ENCODE measurements around the gene IGLON5. TPM values are rescaled to one million over a fixed set of nuclear protein-coding genes. Genes with fewer than 3 reads are reported as not detected.

Gene IGLON5
- polyA plus RNA-seq, 3 donors = 0.11 to 1.1 (median 0.28) TPM

DNA sequence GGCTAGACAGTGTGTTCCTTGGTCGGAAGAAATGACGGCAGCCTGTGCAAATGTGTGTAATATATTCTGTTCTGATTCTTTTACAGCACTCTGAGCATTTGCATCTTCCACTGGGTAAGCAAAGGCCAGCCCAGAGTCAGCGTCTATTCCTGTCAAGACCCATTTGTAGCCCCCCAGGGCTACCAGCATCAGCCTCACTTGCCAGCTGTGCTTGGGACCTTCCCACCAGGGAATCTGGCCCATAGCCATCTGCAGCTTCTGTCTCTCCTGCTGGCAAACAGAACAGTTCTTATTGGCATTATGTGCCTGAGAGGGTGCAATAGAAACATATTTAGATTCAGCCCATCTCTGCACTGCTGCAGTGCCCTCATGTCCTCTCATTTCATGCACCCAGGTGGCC is 6.0 kb upstream of the IGLON5 start:
- H3K27ac ChIP-seq (ENCODE audit: low read depth, low read length) = no peak overlapping the region
- WGBS, 3 donors = 66 to 92% (median 83%) methylated on average over 3 of the region's 3 CpGs

- H3K27ac ChIP-seq (ENCODE audit: low read depth, low read length) = no peak overlapping the region
- WGBS, 3 donors = 62 to 76% (median 74%) methylated on average over 7 to 8 of the region's 8 CpGs
Observed at GRCh38 chr19:51316688-51317087, 5.2 kb downstream of the IGLON5 start.

GRCh38 chr19:51317376-51317775 is 5.9 kb downstream of the IGLON5 start:
- whole genome bisulfite sequencing, 3 donors = 76 to 84% (median 83%) methylated on average over 3 of the region's 3 CpGs
- H3K27ac ChIP-seq (ENCODE audit: low read depth, low read length) = no peak overlapping the region

DNA sequence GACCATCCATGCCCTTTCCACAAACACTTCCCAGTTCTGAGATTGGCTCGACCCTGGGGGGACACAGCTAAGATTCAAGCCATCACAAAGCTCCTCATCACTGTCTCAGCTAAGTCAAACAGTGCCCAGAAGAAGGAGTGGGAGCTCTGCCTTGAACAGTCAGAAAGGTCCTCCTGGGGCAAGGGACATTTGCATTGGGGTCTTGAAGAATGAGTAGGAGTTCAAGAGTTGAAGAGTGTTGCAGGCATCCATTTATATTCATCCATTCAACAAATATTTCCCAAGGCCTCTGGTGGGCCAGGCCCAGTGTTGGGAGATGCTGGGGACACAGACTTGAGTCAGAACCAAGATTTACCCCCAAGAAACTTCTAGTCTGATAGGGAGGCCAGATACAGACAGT is 6.5 kb downstream of the IGLON5 start:
- H3K27ac ChIP-seq (ENCODE audit: low read depth, low read length) = no peak overlapping the region
- WGBS, 3 donors = 62 to 83% (median 74%) methylated on average over 1 of the region's 1 CpG

DNA sequence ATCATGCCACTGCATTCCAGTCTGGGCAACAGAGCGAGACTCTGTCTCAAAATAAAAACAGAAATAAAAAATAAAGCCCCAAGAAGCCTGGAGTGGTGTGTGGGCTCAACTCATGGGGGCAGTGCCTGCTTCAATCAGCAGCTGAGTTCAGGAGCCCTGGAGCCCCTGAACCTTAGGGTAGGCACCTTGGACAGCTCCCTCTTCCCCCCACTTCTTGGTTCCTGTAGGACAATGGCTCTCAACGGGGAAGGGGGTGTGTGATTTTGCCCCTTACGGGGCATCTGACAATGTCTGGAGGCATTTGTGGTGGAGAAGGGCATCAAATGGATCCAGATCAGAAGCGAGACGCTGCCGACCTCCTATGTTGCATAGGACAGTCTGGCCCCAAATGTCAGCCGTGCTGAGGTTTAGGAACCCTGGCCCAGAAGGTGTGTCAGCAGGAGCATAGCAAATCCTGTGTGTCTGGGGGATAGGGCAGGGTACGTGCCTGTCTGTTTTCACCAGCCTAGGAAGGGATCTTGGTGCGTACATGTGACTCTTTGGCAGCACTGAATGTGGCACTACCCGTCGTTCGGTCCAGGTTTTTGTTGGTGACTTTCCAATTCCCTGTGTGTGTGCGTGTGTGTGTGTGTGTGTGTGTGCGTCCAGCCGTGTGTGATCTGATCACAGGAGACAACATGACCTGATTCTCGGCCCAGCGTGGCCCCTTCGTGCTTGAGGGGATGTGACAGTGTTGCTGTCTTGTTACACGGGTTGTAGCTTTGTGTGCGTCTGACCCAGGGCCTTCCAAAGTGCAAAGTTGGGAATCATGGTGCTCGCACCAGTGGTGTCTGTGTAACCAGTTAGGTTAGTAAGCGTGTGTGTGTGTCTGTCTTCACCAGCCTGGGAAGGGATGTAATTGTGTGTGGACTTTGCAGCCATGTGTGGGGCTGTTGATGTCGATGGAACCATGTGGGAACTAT is 7.5 kb downstream of the IGLON5 start:
- 66 to 79% (median 78%) methylated on average over 23 of the region's 23 CpGs for WGBS, 3 donors
- H3K27ac ChIP-seq (ENCODE audit: low read depth, low read length) = no peak overlapping the region

DNA sequence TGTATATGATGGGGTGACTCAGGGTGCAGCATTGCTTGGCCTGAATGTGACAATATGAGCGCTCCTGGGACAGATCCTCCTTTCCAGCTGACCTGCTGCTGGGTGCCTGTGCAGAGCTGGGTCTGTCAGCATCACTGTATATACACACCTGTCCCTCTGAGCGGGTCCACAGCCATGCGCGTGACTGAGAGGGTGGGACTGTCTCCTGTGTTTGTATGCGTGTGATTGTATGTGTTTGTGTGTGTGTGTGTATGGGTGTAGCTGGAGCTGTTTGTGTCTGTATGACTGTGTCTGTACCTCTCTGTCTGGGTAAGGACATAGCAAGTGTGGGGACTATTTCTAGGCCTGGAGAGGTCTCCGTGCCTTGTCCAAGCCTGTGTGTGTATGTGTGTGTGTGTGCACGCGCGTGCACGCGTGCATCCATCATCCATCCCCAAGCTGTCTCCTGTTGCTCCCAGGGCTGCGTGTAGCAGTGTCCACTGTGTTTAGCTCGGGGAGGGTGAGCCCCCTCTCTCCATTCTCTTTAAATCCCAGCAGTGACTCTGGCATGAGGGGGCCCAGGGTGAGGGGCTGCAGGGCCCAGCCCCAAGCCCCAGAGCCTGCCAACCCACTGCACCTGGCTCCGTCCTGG is 8.3 kb downstream of the IGLON5 start:
- 61 to 69% (median 66%) methylated on average over 14 of the region's 14 CpGs for WGBS, 3 donors

GRCh38 chr19:51320280-51320657 is 8.8 kb downstream of the IGLON5 start:
- WGBS, 3 donors = 8 to 41% (median 28%) methylated on average over 12 to 14 of the region's 14 CpGs
- no peak overlapping the region for H3K27ac ChIP-seq (ENCODE audit: low read depth, low read length)

More for the DNA sequence above, 8.3 kb downstream of the IGLON5 start:
- H3K27ac ChIP-seq (ENCODE audit: low read depth, low read length) = no peak overlapping the region

- WGBS, 3 donors = 60 to 81% (median 77%) methylated on average over 14 of the region's 14 CpGs
- H3K27ac ChIP-seq (ENCODE audit: low read depth, low read length) = no peak overlapping the region
Observed at GRCh38 chr19:51321799-51322198, 10.4 kb downstream of the IGLON5 start.

DNA sequence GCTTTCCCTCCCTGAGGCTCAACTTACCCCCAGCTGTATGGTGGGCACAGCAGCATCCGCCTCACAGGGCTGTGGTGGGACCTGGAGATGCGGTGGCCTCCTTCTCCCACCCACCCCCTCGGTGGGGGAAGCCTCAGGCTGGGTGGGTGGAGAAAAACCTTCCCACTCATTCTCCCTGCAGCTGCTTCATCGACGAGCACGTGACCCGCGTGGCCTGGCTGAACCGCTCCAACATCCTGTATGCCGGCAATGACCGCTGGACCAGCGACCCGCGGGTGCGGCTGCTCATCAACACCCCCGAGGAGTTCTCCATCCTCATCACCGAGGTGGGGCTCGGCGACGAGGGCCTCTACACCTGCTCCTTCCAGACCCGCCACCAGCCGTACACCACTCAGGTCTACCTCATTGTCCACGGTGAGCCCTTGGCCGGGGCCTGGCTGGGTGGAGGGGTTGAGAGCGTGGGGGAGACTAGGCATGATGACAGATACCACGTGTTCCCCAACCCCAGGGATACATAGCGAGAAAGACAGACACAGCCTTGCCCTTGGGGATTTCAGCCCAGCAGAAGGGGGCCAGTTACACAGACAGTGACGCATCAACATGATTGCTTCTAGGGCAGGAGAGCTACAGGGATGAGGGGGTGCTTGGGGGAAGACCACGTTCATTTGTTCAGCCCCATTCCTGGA is 12.2 kb downstream of the IGLON5 start:
- H3K27ac ChIP-seq (ENCODE audit: low read depth, low read length) = no peak overlapping the region
- WGBS, 3 donors = 69 to 75% (median 71%) methylated on average over 29 of the region's 29 CpGs

DNA sequence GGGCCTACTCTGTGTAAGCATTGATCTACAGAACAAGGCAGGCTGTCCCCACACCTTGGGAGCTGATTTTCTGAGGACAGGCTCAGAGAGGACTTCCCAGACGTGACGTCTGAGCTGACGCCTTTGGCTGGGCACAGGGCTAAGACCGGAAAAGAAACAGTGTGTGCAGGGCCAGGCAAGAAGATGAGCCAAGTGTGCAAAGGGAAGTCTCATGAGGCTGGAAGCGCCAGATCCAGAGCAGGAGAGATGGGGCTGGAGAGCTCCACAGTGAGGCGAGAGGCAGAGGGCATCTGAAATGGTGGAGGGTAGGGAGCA is 12.7 kb downstream of the IGLON5 start:
- 52 to 66% (median 53%) methylated on average over 6 of the region's 6 CpGs for WGBS, 3 donors
- H3K27ac ChIP-seq (ENCODE audit: low read depth, low read length) = no peak overlapping the region

DNA sequence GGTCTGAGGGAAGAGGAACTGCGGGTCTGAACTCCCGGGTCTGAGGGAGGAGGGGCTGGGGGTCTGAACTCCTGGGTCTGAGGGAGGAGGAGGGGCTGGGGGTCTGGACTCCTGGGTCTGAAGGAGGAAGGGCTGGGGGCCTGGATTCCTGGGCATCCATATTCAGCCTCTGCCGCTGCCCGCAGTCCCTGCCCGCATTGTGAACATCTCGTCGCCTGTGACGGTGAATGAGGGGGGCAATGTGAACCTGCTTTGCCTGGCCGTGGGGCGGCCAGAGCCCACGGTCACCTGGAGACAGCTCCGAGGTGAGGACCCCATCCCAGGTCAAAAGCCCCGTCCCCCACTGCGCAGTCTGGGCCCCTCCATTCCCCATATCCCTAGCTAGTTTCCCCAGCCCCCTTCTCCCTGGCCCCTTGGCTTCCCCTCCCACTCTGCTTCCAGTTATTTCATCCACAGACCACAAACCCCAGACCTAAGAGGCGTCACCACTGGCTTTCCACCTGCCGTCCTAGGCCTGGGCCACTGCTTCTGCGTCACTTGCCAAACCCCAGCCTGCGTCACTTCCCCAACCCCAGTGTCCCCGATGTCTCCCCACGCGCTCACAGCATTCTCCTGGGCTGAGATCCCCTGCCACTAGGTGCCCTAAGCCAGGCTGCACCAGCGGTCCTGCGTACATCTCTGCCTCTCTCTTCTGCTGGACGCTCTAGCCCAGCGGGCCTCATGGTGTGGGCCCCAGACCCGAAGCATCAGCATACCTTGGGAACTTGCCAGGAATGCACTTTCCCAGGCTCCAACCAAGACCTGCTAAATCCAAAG is 13.9 kb downstream of the IGLON5 start:
- WGBS, 3 donors = 64 to 67% (median 67%) methylated on average over 26 of the region's 26 CpGs
- no peak overlapping the region for H3K27ac ChIP-seq (ENCODE audit: low read depth, low read length)

GRCh38 chr19:51326216-51327065 is 15.0 kb downstream of the IGLON5 start:
- 12 to 23% (median 20%) methylated on average over 33 to 36 of the region's 36 CpGs for WGBS, 3 donors

GRCh38 chr19:51327066-51328001 is 15.9 kb downstream of the IGLON5 start:
- no peak overlapping the region for H3K27ac ChIP-seq (ENCODE audit: low read depth, low read length)
- WGBS, 3 donors = 2 to 6% (median 5%) methylated on average over 67 to 75 of the region's 75 CpGs

More at GRCh38 chr19:51326216-51327065, 15.0 kb downstream of the IGLON5 start:
- no peak overlapping the region for H3K27ac ChIP-seq (ENCODE audit: low read depth, low read length)

- WGBS, 3 donors = 81 to 87% (median 83%) methylated on average over 5 of the region's 5 CpGs
- H3K27ac ChIP-seq (ENCODE audit: low read depth, low read length) = no peak overlapping the region
Observed at GRCh38 chr19:51329411-51329810, 18.0 kb downstream of the IGLON5 start.

- WGBS, 3 donors = 92 to 97% (median 96%) methylated on average over 4 of the region's 4 CpGs
- H3K27ac ChIP-seq (ENCODE audit: low read depth, low read length) = no peak overlapping the region
Observed at GRCh38 chr19:51330366-51330765, 18.9 kb downstream of the IGLON5 start.

- H3K27ac ChIP-seq (ENCODE audit: low read depth, low read length) = no peak overlapping the region
- WGBS, 3 donors = 65 to 79% (median 66%) methylated on average over 3 of the region's 3 CpGs
Observed at GRCh38 chr19:51331193-51331592, 19.7 kb downstream of the IGLON5 start.

DNA sequence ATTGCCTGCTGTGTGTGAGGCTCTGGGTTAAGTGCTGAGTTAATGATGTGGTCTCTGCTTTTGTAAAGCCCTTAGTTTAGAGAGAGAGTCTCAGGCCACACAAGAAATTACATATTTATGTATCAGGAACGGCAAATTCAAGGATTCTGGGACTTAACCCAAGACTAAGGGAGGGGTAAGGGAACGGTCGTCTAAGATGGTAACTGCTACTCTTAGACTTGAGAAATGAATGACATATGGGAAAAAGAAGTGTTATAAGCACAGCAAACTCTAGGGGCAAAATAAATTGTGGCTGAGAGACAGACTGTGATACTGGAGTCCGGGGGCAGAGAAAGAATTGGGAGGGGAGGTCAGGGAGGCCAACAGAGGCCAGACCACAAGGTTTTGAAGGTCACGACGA is 20.3 kb downstream of the IGLON5 start:
- 84 to 92% (median 89%) methylated on average over 6 of the region's 6 CpGs for WGBS, 3 donors
- H3K27ac ChIP-seq (ENCODE audit: low read depth, low read length) = no peak overlapping the region

Measured in adipose tissue (tissue), 3 donors.